H9 (cell line): ENCODE data around the gene RNF213. TPM values are rescaled to one million over a fixed set of nuclear protein-coding genes. Genes with fewer than 3 reads are reported as not detected.

Experiments used
- DNase-seq: peaks from one replicate; pipeline ENCODE4 v3.0.0-alpha.2; 2017
- H2AFZ ChIP-seq: one replicate; pipeline ENCODE4 v1.6.1; 2013; ENCODE audit warnings: mild to moderate bottlenecking, low read length, control low read depth, moderate library complexity
- H2AK5ac ChIP-seq: 2 replicates; pipeline ENCODE4 v1.6.1; 2013; ENCODE audit warnings: low read length, control low read depth, mixed read lengths; ENCODE audit not compliant: insufficient read length
- H2BK120ac ChIP-seq: one replicate; pipeline ENCODE4 v1.6.1; 2013; ENCODE audit warnings: low read depth, mild to moderate bottlenecking, low read length, control low read depth, inconsistent platforms; ENCODE audit not compliant: poor library complexity, severe bottlenecking
- H2BK12ac ChIP-seq: 2 replicates; pipeline ENCODE4 v1.6.1; 2013; ENCODE audit warnings: low read length, control low read depth, mixed read lengths, low read depth; ENCODE audit not compliant: insufficient read length
- H2BK15ac ChIP-seq: 2 replicates; pipeline ENCODE4 v1.6.1; 2013; ENCODE audit warnings: low read depth, low read length, control low read depth
- H2BK20ac ChIP-seq: one replicate; pipeline ENCODE4 v1.6.1; 2013; ENCODE audit warnings: low read depth, mild to moderate bottlenecking, low read length, control low read depth, inconsistent platforms; ENCODE audit not compliant: poor library complexity, severe bottlenecking
- H2BK5ac ChIP-seq: 2 replicates; pipeline ENCODE4 v1.6.1; 2013; ENCODE audit warnings: low read length, control low read depth, mixed read lengths; ENCODE audit not compliant: insufficient read length
- H3K14ac ChIP-seq: 2 replicates; pipeline ENCODE4 v1.6.1; 2013; ENCODE audit warnings: low read length, control low read depth; ENCODE audit not compliant: insufficient read depth
- H3K18ac ChIP-seq: 2 replicates; pipeline ENCODE4 v1.6.1; 2013; ENCODE audit warnings: low read depth, mild to moderate bottlenecking, mixed read lengths, low read length, control low read depth; ENCODE audit not compliant: insufficient read length
- H3K23ac ChIP-seq: 2 replicates; pipeline ENCODE4 v1.6.1; 2013; ENCODE audit warnings: low read length, control low read depth, mixed read lengths, low read depth; ENCODE audit not compliant: insufficient read length
- H3K23me2 ChIP-seq: 2 replicates; pipeline ENCODE4 v1.6.1; 2013; ENCODE audit warnings: low read depth, mild to moderate bottlenecking, mixed read lengths, low read length, control low read depth; ENCODE audit not compliant: insufficient read length, poor library complexity, severe bottlenecking
- H3K27ac ChIP-seq: 2 replicates; pipeline ENCODE4 v1.5.1; 2013; ENCODE audit warnings: low read length, control low read depth, mixed read lengths, low read depth; ENCODE audit not compliant: insufficient read length
- H3K27me3 ChIP-seq: 2 replicates; pipeline ENCODE4 v1.6.1; 2013; ENCODE audit warnings: low read length, control low read depth, inconsistent platforms; ENCODE audit not compliant: insufficient read depth
- H3K4ac ChIP-seq: 2 replicates; pipeline ENCODE4 v1.6.1; 2013; ENCODE audit warnings: low read depth, mild to moderate bottlenecking, control low read depth, inconsistent platforms, low read length, moderate library complexity
- H3K4me1 ChIP-seq: 2 replicates; pipeline ENCODE4 v1.6.1; 2013; ENCODE audit warnings: low read length, control low read depth, inconsistent platforms; ENCODE audit not compliant: insufficient read depth
- H3K4me2 ChIP-seq: 2 replicates; pipeline ENCODE4 v1.6.1; 2013; ENCODE audit warnings: low read length, control low read depth, mixed read lengths; ENCODE audit not compliant: insufficient read length, insufficient read depth
- H3K56ac ChIP-seq: 2 replicates; pipeline ENCODE4 v1.6.1; 2013; ENCODE audit warnings: low read depth, mild to moderate bottlenecking, mixed read lengths, low read length, control low read depth; ENCODE audit not compliant: insufficient read length
- H3K79me1 ChIP-seq: 2 replicates; pipeline ENCODE4 v1.6.1; 2013; ENCODE audit warnings: low read depth, mild to moderate bottlenecking, moderate library complexity, low read length, control low read depth, inconsistent platforms; ENCODE audit not compliant: insufficient read depth, poor library complexity, severe bottlenecking
- H3K79me2 ChIP-seq: 2 replicates; pipeline ENCODE4 v1.6.1; 2013; ENCODE audit warnings: low read length, control low read depth, inconsistent platforms; ENCODE audit not compliant: insufficient read depth
- H3K9ac ChIP-seq: 2 replicates; pipeline ENCODE4 v1.6.1; 2013; ENCODE audit warnings: low read length, control low read depth, mixed read lengths; ENCODE audit not compliant: insufficient read length; ENCODE audit errors: extremely low read depth
- H3K9me3 ChIP-seq: one replicate; pipeline ENCODE4 v1.6.1; 2013; ENCODE audit warnings: low read depth, low read length, inconsistent platforms; ENCODE audit not compliant: control insufficient read depth
- H3T11ph ChIP-seq: one replicate; pipeline ENCODE4 v1.6.1; 2013; ENCODE audit warnings: mild to moderate bottlenecking, low read length, control low read depth, inconsistent platforms
- H4K20me1 ChIP-seq: one replicate; pipeline ENCODE4 v1.6.1; 2013; ENCODE audit not compliant: control insufficient read depth, insufficient read length, insufficient read depth
- H4K5ac ChIP-seq: 2 replicates; pipeline ENCODE4 v1.6.1; 2013; ENCODE audit warnings: low read depth, mild to moderate bottlenecking, mixed read lengths, low read length, control low read depth; ENCODE audit not compliant: insufficient read length
- H4K8ac ChIP-seq: replicated peaks from 2 replicates; pipeline ENCODE4 v1.6.1; 2013; ENCODE audit warnings: low read length, control low read depth, mixed read lengths, low read depth; ENCODE audit not compliant: insufficient read length
- H4K91ac ChIP-seq: 2 replicates; pipeline ENCODE4 v1.6.1; 2013; ENCODE audit warnings: low read depth, mild to moderate bottlenecking, moderate library complexity, mixed read lengths, low read length, control low read depth; ENCODE audit not compliant: insufficient read length
- H3K27ac Mint-ChIP-seq, 3 experiments: 2 replicates in 2 of 3; 3 replicates in 1 of 3; pipeline ENCODE4 v1.8.0; 2020 to 2021; ENCODE audit warnings: mixed read lengths in 3 of 3, mild to moderate bottlenecking in 1 of 3, moderate library complexity in 1 of 3
- H3K27me3 Mint-ChIP-seq: 2 replicates; pipeline ENCODE4 v1.8.0; 2021; ENCODE audit warnings: low read depth, mild to moderate bottlenecking, moderate library complexity, mixed read lengths
- H3K36me3 Mint-ChIP-seq, 3 experiments: 2 replicates in 2 of 3; 3 replicates in 1 of 3; pipeline ENCODE4 v1.8.0; 2020 to 2021; ENCODE audit warnings: low read depth in 3 of 3, mixed read lengths in 3 of 3; ENCODE audit not compliant: insufficient read depth in 1 of 3
- H3K4me1 Mint-ChIP-seq, 2 experiments: 2 replicates each; pipeline ENCODE4 v1.8.0; 2020; ENCODE audit warnings: mixed read lengths in 2 of 2
- H3K4me3 Mint-ChIP-seq, 2 experiments: 2 replicates in 1 of 2; 3 replicates in 1 of 2; pipeline ENCODE4 v1.8.0; 2020 to 2021; ENCODE audit warnings: mild to moderate bottlenecking in 2 of 2, mixed read lengths in 2 of 2, moderate library complexity in 1 of 2
- H3K9me3 Mint-ChIP-seq, 2 experiments: 2 replicates in 1 of 2; 3 replicates in 1 of 2; pipeline ENCODE4 v1.8.0; 2020; ENCODE audit warnings: mild to moderate bottlenecking in 2 of 2, mixed read lengths in 2 of 2, moderate library complexity in 1 of 2
- CTCF ChIP-seq: fragments of 200-600 bp; sonication (generic); conservative IDR thresholded peaks from 3 replicates; pipeline ENCODE4 v1.8.0; 2021; ENCODE audit warnings: antibody characterized with exemption, mild to moderate bottlenecking
- WGBS: extraction: QIAGEN DNeasy Blood & Tissue Kit; methylation state at CpG from one replicate; pipeline ENCODE4 v1.1.7; 2013; ENCODE audit warnings: missing lambda C conversion rate, low lambda C conversion rate, mixed read lengths; ENCODE audit not compliant: insufficient read length; ENCODE audit errors: extremely low coverage; 5-methylcytosine and 5-hydroxymethylcytosine counted together
- total RNA-seq: library from RNA; stranded (reverse); gene quantifications from 2 replicates; pipeline ENCODE4 v1.2.1, GENCODE V29; 2021

The RNF213 gene
- total RNA-seq, 1 experiment from 2014 or later = 34.3 TPM

GRCh38 chr17:80443916-80444643, 183.4 kb downstream of the RNF213 start:
- Histone ChIP-seq H3K56ac (no peak overlapping the region), H3K4me2 (no peak overlapping the region)
- peak overlapping the region in 1 of 2 experiments; percentile 54; a peak in 2 of 5 replicates for H3K4me3 Mint-ChIP-seq

More at GRCh38 chr17:80443916-80444643, 183.4 kb downstream of the RNF213 start:
- Histone ChIP-seq H3K4me1 (no peaks in the 10 kb centered on the region), H2AK5ac (no peak overlapping the region), H3K23me2 (no peaks in the 10 kb centered on the region), H4K91ac (no peak overlapping the region), H4K5ac (no peak overlapping the region), H3K14ac (no peak overlapping the region; the same call in 1 of the 2 replicates), H4K8ac (no peak overlapping the region), H3K18ac (no peak overlapping the region), H2BK5ac (no peak overlapping the region), H2BK12ac (no peak overlapping the region), H3K27ac (no peak overlapping the region), H3K79me1 (no peaks in the 10 kb centered on the region), H4K20me1 (no peaks in the 10 kb centered on the region), H3K27me3 (no peaks in the 10 kb centered on the region), H3T11ph (no peak overlapping the region), H2AFZ (no peak overlapping the region), H2BK20ac (no peak overlapping the region), H3K4ac (no peak overlapping the region), H3K23ac (no peak overlapping the region), H2BK120ac (no peak overlapping the region), H2BK15ac (no peak overlapping the region), H3K79me2 (no peaks in the 10 kb centered on the region), H3K9ac (no peak overlapping the region), H3K9me3 (no peaks in the 10 kb centered on the region)
- no peak overlapping the region for H3K27ac Mint-ChIP-seq
- no CpG with 5 or more reads among the region's 31 CpGs for WGBS
- H3K27me3 Mint-ChIP-seq = peaks cover 39% of the 10 kb centered on the region
- peak; percentile 65 for DNase-seq
- H3K36me3 Mint-ChIP-seq = no peaks in the 10 kb centered on the region
- no peak for TF ChIP-seq CTCF
- peaks cover 7 to 19% of the 10 kb centered on the region in 2 experiments for H3K4me1 Mint-ChIP-seq
- no peaks in the 10 kb centered on the region for H3K9me3 Mint-ChIP-seq
